Skeletal muscle tissue (tissue), 4 donors: ENCODE data around the gene SASH1. TPM values are rescaled to one million over a fixed set of nuclear protein-coding genes. Genes with fewer than 3 reads are reported as not detected.

Experiments
- H3K27ac ChIP-seq: one replicate; pipeline ENCODE4 v1.7.0; 2013; ENCODE audit warnings: mild to moderate bottlenecking, low read depth, low read length, inconsistent platforms
- H3K27me3 ChIP-seq, 3 donors: one replicate each; pipeline ENCODE4 v1.7.0; 2013; ENCODE audit warnings: low read length in 3 of 3; ENCODE audit not compliant: control insufficient read depth in 3 of 3, insufficient read depth in 3 of 3
- H3K36me3 ChIP-seq, 3 donors: one replicate each; pipeline ENCODE4 v1.7.0; 2013; ENCODE audit warnings: low read length in 3 of 3; ENCODE audit not compliant: control insufficient read depth in 3 of 3, insufficient read depth in 3 of 3
- H3K4me1 ChIP-seq, 3 donors: one replicate each; pipeline ENCODE4 v1.7.0; 2013; ENCODE audit warnings: low read length in 3 of 3, mild to moderate bottlenecking in 3 of 3; ENCODE audit not compliant: control insufficient read depth in 3 of 3, insufficient read depth in 3 of 3
- H3K4me3 ChIP-seq, 3 donors: one replicate each; pipeline ENCODE4 v1.7.0; 2013; ENCODE audit warnings: low read length in 3 of 3
- H3K9ac ChIP-seq, 3 donors: one replicate each; pipeline ENCODE4 v1.7.0; 2013; ENCODE audit warnings: low read length in 3 of 3, mild to moderate bottlenecking in 3 of 3, moderate library complexity in 2 of 3, low read depth in 1 of 3
- H3K9me3 ChIP-seq, 3 donors: one replicate each; pipeline ENCODE4 v1.7.0; 2013; ENCODE audit warnings: low read length in 3 of 3; ENCODE audit not compliant: control insufficient read depth in 3 of 3
- total RNA-seq: library from RNA; depleted of rRNA; stranded (reverse); fragments of >200 nt; gene quantifications from one replicate; pipeline ENCODE4 v1.2.3, GENCODE V29; 2014
- donor health status: Osteomylitis.

Gene SASH1
- total RNA-seq, 1 donor from 2014 or later = 85.1 TPM

GRCh38 chr6:148520109-148520841 is 177.6 kb downstream of the SASH1 start:
- peak overlapping the region; percentile 46 for H3K27ac ChIP-seq
- H3K36me3 ChIP-seq = peaks cover 6 to 28% (median 9%) of the 10 kb centered on the region in 3 donors
- H3K9ac ChIP-seq = no peak overlapping the region
- H3K4me3 ChIP-seq = no peak overlapping the region
- H3K4me1 ChIP-seq = peaks cover 14 to 54% (median 47%) of the 10 kb centered on the region in 3 donors
- H3K27me3 ChIP-seq = no peaks in the 10 kb centered on the region
- H3K9me3 ChIP-seq = no peaks in the 10 kb centered on the region

DNA sequence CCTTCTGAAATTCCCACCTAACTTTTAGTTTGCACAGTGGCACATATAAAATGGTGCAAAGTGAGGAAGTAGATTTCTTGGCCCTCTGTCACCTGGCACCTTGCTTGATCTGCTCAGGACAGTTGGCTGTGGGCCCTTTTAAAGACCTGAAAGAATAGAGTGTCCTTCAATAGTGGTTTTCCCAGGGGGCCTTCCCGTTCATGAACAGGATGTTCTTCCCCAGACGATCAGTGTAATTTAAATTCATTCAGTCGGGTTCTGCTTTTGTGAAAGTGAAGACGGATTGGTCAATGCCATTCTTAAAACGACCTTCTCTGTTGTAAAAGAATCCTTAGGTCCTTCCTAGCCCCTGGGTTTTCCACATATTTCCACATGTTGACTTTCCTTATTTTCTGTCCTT is 178.5 kb downstream of the SASH1 start:
- H3K4me1 ChIP-seq = peaks cover 14 to 54% (median 50%) of the 10 kb centered on the region in 3 donors
- peak overlapping the region; percentile 15 for H3K27ac ChIP-seq
- no peak overlapping the region for H3K4me3 ChIP-seq
- peak overlapping the region in 1 of 3 donors; percentile 17 for H3K9ac ChIP-seq
- no peaks in the 10 kb centered on the region for H3K27me3 ChIP-seq
- no peaks in the 10 kb centered on the region for H3K9me3 ChIP-seq
- peaks cover 6 to 36% (median 9%) of the 10 kb centered on the region in 3 donors for H3K36me3 ChIP-seq

GRCh38 chr6:148521586-148521985 is 178.9 kb downstream of the SASH1 start:
- H3K4me3 ChIP-seq = no peak overlapping the region
- peak overlapping the region in 1 of 3 donors; percentile 17 for H3K9ac ChIP-seq
- H3K4me1 ChIP-seq = peaks cover 11 to 53% (median 48%) of the 10 kb centered on the region in 3 donors
- peaks cover 6 to 35% (median 9%) of the 10 kb centered on the region in 3 donors for H3K36me3 ChIP-seq
- H3K27me3 ChIP-seq = no peaks in the 10 kb centered on the region
- no peaks in the 10 kb centered on the region for H3K9me3 ChIP-seq
- no peak overlapping the region for H3K27ac ChIP-seq

DNA sequence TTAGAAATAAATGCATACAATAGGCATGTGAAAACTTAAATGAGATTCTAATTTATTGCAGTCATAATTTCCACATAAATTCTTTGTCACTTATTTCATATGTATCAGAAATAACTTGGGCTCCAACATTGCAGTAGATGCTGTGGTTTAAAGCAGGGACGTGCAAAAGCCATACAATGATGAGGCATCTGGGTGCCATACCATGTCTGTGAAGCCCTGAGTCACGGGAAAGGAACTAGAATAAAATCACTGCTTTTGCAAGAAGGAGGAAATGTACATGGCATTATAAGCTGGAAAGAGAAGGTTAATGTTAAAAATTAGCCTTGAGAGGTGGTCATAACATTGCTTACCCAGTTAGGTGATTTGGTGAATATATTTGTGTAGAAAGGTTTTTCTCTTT is 180.4 kb downstream of the SASH1 start:
- Histone ChIP-seq H3K9me3 (no peaks in the 10 kb centered on the region), H3K9ac (no peak overlapping the region), H3K27me3 (no peaks in the 10 kb centered on the region), H3K4me3 (no peak overlapping the region), H3K27ac (no peak overlapping the region), H3K4me1 (peaks cover 9 to 38% (median 35%) of the 10 kb centered on the region in 3 donors), H3K36me3 (peaks cover 2 to 36% (median 13%) of the 10 kb centered on the region in 3 donors)

GRCh38 chr6:148523551-148523950 is 180.9 kb downstream of the SASH1 start:
- H3K9ac ChIP-seq = no peak overlapping the region
- H3K27me3 ChIP-seq = no peaks in the 10 kb centered on the region
- no peaks in the 10 kb centered on the region for H3K9me3 ChIP-seq
- H3K27ac ChIP-seq = no peak overlapping the region
- H3K4me3 ChIP-seq = no peak overlapping the region
- peaks cover 2 to 41% (median 13%) of the 10 kb centered on the region in 3 donors for H3K36me3 ChIP-seq
- peaks cover 6 to 33% (median 31%) of the 10 kb centered on the region in 3 donors for H3K4me1 ChIP-seq

GRCh38 chr6:148524471-148524882 is 181.8 kb downstream of the SASH1 start:
- Histone ChIP-seq H3K27ac (no peak overlapping the region), H3K36me3 (peaks cover 2 to 42% (median 13%) of the 10 kb centered on the region in 3 donors), H3K9ac (no peak overlapping the region), H3K9me3 (no peaks in the 10 kb centered on the region), H3K4me3 (peak overlapping the region in 1 of 3 donors; percentile 10), H3K4me1 (peaks cover 0 to 24% (median 23%) of the 10 kb centered on the region in 3 donors), H3K27me3 (no peaks in the 10 kb centered on the region)

- no peaks in the 10 kb centered on the region for H3K9me3 ChIP-seq
- H3K27me3 ChIP-seq = no peaks in the 10 kb centered on the region
- no peak overlapping the region for H3K27ac ChIP-seq
- H3K4me1 ChIP-seq = peaks cover 0 to 20% (median 18%) of the 10 kb centered on the region in 3 donors
- H3K4me3 ChIP-seq = peak overlapping the region in 1 of 3 donors; percentile 10
- peaks cover 2 to 38% (median 10%) of the 10 kb centered on the region in 3 donors for H3K36me3 ChIP-seq
- H3K9ac ChIP-seq = no peak overlapping the region
Measured at GRCh38 chr6:148524976-148525375, 182.3 kb downstream of the SASH1 start.

- Histone ChIP-seq H3K9me3 (no peaks in the 10 kb centered on the region), H3K27me3 (no peaks in the 10 kb centered on the region), H3K36me3 (peaks cover 0 to 33% (median 5%) of the 10 kb centered on the region in 3 donors), H3K9ac (no peak overlapping the region), H3K4me3 (no peak overlapping the region), H3K27ac (no peak overlapping the region), H3K4me1 (peaks cover 2 to 18% (median 16%) of the 10 kb centered on the region in 3 donors)
Measured at GRCh38 chr6:148525453-148525852, 182.8 kb downstream of the SASH1 start.

- Histone ChIP-seq H3K9me3 (no peaks in the 10 kb centered on the region), H3K4me1 (peaks cover 4 to 18% (median 12%) of the 10 kb centered on the region in 3 donors), H3K27ac (no peak overlapping the region), H3K27me3 (no peaks in the 10 kb centered on the region), H3K9ac (no peak overlapping the region), H3K36me3 (peaks cover 0 to 32% (median 4%) of the 10 kb centered on the region in 3 donors), H3K4me3 (no peak overlapping the region)
Measured at GRCh38 chr6:148526145-148526544, 183.5 kb downstream of the SASH1 start.

GRCh38 chr6:148528292-148528691 is 185.7 kb downstream of the SASH1 start:
- no peak overlapping the region for H3K4me3 ChIP-seq
- H3K9me3 ChIP-seq = no peaks in the 10 kb centered on the region
- H3K27me3 ChIP-seq = no peaks in the 10 kb centered on the region
- no peak overlapping the region for H3K9ac ChIP-seq
- no peak overlapping the region for H3K27ac ChIP-seq
- H3K4me1 ChIP-seq = peaks cover 4 to 13% (median 8%) of the 10 kb centered on the region in 3 donors
- peaks cover 6 to 52% (median 18%) of the 10 kb centered on the region in 3 donors for H3K36me3 ChIP-seq
